ENCODE measurements around the gene MRAP2.
"Not testable (repeated sequence)": the region's sequence is repeated elsewhere in the genome, so short reads cannot be mapped to it uniquely, and the experiment has no call there.

MRAP2 gene

DNA sequence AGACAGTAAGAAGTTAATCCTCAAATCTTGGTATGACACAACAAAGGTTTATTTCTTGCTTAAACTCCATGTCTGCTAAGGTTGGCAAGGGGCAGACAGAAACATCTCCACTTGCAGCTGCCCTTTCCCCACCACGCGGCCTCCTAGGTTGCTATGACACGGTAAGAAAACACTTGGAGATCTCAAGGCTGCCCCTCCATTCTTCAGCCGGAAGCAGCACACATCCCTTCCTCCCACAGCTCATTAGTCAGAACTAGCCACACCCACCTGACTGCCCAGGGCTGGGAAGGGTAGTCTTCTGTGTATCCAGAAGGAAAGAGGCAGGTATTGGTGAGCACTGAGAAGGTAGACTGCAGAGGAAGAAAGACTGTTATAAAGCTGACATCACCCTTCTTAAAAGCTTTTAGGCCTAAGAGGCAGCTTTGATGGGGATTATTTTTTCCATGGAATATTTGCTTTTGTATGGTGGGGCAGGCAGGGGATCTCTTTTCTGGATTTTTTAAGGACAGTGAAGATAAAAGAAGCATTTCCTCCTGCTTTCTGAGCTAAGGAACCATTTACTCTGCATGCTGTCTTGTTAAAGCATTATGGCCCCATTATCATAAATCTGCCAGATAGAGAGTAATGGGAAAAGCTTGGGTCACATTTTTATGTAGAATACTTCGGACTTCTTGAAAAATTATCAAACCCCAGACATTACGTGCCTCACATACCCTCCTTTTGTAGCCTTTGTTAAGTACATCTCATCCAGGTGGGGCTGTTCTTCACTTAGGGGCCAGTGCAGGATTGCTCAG, 41.6 kb downstream of the MRAP2 start:
- no peak for DNase-seq (ENCODE audit: low read depth in 2 of 3, low spot score in 1 of 3)

GRCh38 chr6:84077645-84078044, 44.1 kb downstream of the MRAP2 start:
- DNase-seq (ENCODE audit: low read depth in 2 of 3, low spot score in 1 of 3) = no peak

DNA sequence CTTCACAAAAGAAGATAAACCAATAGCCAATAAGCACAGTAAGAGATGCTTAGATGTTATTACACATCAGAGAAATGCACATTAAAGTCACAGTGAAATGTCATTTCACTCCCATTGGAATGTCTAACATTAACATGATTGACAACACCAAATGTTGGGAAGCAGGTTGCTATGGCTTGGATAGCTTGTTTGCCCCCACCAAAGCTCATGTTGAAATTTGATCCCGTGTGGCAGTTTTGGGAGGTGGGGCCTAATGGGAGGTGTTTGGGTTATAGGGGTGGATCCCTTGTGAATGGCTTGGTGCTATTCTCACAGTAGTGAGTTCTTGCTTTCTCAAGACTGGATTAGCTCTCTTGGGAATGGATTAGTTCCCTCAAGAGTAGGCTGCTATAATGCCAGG, 44.8 kb downstream of the MRAP2 start:
- no peak for DNase-seq (ENCODE audit: low read depth in 2 of 3, low spot score in 1 of 3)

DNA sequence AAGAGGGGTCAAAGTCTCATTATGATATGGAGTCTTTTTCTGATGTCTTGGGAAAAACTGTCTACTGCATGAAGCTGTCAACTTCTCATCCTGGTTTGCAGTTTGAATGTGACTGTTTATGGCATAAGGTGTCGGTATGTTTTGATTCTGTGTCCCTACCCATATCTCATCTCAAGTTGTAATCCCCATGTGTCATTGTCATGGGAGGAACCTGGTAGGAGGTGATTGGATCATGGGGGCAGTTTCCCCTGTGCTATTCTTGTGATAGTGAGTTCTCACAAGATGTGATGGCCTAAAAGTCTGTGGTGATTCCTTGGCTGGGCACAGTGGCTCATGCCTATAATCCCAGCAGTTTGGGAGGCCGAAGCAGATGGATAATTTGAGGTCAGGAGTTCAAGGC, 47.6 kb downstream of the MRAP2 start:
- DNase-seq (ENCODE audit: low read depth in 2 of 3, low spot score in 1 of 3) = no peak

DNA sequence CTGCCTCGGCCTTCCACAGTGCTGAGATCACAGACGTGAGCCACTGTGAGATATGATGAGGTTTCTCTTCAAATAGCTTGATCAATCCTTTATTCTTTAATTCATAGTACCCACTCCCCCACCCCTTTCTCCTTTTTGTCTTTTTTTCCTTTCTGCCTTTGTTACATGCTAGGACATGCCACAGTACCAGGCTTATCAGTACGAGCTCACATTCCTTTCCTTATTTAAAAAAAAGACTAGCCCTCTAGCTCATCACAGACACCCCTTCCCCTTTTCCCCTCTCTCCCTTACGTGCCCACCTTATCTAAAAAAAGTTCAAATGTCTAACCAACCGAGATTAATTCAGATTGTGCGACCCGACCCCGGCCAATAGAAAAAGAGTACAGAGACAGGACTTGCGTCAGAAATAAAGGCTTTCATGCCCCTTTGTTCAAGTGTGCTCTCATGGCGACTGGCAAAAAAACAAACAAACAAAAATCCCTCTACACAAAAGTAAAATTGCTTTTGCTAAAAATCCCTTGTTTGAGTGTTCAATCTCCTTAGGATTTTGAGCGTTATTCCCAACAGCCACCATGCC, 49.2 kb downstream of the MRAP2 start:
- no peak for DNase-seq (ENCODE audit: low read depth in 2 of 3, low spot score in 1 of 3)

- not testable (repeated sequence) for DNase-seq (ENCODE audit: low read depth in 2 of 3, low spot score in 1 of 3)
Observed at GRCh38 chr6:84084705-84085104, 51.1 kb downstream of the MRAP2 start.

DNA sequence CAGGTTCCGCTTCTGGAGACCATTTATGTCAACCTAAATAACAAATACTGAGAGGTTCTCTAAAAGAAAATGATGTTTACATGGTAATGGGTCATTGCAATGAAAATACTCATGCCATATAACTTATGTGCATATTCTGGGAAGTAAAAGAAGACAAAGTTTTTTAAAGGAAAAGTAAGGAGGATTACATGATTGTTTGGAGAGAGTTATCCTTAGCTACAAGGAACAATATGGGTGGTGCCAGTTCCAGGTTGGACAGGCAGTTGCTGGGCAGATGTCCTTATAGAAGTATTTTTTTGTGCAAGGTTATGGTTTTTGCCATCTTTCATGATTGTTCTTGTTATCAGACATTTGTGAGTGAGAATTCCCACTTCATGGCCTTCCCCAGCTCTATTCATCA, 52.5 kb downstream of the MRAP2 start:
- DNase-seq (ENCODE audit: low read depth in 2 of 3, low spot score in 1 of 3) = no peak

DNA sequence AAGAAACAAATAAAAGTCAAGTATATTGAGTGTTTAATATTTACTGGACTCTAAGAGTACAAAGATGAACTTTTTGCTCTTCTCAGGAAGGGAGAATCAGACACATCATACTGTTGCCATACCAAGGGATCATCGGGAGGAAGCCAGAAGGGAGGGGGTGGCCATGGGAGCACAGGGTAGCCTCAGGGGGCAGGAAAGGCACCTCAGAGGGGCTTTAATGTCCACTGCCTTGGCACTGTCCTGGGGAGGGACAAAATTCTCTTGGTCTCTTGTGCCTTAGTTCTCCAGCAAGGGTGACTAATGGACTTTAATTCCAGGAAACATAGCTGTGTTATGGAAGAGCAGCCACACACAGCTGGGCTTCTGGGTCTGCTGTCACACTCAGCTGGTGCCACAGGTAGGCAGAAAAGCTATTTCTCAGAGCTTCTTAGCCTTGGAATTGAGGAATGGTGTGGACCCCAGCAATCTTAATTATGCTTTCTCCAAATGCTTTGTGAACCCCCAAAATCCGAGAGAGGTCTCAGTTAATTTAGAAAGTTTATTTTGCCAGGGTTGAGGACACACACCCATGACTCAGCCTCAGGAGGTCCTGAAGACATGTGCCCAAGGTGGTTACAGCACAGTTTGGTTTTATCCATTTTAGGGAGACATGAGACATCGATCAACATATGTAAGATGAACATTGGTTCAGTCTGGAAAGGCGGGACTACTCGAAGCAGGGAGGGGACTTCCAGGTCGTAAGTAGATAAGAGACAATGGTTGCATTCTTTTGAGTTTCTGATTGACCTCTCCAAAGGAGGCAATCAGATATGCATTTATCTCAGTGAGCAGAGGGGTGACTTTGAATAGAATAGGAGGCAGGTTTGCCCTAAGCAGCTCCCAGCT, 53.2 kb downstream of the MRAP2 start:
- DNase-seq (ENCODE audit: low read depth in 2 of 3, low spot score in 1 of 3) = no peak

DNA sequence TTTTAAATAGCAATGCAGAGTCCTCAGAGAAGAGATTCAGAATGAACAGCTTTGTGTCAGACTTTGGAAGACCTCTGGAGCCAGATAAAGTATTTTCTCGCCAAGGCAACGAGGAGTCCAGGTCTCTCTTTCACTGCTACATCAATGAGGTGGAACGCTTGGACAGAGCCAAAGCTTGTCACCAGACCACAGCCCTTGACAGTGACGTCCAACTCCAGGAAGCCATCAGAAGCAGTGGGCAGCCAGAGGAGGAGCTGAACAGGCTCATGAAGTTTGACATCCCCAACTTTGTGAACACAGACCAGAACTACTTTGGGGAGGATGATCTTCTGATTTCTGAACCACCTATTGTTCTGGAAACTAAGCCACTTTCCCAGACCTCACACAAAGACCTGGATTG, 55.5 kb downstream of the MRAP2 start:
- DNase-seq (ENCODE audit: low read depth in 2 of 3, low spot score in 1 of 3) = no peak

- DNase-seq (ENCODE audit: low read depth in 2 of 3, low spot score in 1 of 3) = no peak
Observed at GRCh38 chr6:84089552-84089951, 56.0 kb downstream of the MRAP2 start.

DNA sequence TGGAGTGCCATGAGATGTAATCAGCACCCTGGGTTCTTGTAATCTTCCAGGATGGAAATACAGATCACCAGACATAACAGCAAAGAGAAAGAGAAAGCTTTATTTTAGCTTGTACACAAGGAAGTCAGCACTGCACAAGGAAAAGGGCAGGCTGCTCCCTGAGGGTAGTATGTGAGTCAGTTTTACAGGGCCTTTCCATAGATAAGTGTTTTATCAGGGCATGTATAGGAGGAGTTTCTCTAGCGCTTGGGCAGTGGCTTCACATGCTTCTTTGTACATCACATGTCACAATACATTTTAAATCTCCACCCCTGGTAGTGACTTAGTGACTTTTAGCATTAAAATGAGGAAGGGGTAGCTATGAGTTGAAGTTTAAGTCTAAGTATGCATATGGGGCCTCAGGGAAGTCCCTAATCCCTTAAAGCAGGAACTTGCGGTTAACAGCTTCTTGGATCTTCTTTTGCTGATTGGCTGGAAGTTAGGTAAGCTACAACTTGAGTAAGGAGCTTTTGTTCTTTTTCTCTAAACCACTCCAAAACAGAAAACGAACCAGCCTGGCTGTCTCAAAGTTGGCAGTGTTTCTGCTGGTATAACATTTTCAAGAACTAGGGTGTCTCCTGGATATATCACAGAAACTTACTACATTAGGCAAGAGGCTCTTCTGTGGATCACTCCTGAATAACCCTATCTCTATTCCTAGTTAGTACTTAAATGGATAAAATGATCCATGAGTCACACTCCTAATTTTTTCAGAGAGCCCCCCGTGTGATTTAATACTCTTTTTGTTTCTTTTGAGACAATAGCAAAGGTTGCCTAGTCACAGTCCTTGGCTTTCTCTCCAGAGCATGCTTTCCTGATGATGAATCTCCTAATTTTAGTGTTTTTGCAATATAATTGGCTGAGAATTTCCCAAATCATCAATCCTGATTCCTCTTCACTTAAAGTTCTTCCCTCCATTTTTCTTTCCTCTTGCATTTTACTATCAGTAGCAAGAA, 60.2 kb downstream of the MRAP2 start:
- no peak for DNase-seq (ENCODE audit: low read depth in 2 of 3, low spot score in 1 of 3)

GRCh38 chr6:84095156-84095555, 61.6 kb downstream of the MRAP2 start:
- no peak for DNase-seq (ENCODE audit: low read depth in 2 of 3, low spot score in 1 of 3)

- no peak for DNase-seq (ENCODE audit: low read depth in 2 of 3, low spot score in 1 of 3)
Observed at GRCh38 chr6:84103029-84103428, 69.5 kb downstream of the MRAP2 start.

DNA sequence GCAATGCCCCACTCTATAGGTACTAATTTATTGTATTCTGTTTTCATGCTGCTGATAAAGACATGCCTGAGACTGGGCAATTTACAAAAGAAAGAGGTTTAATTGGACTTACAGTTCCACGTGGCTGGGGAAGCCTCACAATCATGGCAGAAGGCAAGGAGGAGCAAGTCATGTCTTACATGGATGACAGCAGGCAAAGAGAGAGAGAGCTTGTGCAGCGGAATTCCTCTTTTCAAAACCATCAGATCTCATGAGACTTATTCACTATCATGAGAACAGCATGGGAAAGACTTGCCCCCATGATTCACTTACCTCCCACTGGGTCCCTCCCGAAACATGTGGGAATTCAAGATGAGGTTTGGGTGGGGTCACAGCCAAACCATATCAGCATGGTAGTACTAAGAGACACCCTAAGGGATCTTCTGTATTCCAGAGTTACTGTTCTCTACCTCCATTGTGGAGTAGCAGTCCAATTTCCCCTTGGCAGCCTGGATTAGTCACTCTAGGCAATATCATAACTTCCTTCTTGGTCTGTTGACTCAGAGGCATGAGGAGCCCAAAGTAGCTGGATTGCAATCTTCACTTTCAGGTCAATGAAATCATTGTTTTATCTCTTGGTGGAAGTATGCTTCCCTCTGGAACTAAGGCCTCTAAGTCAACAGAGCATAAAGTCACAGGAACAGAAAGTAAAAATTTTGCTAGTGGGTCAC, 71.8 kb downstream of the MRAP2 start:
- DNase-seq (ENCODE audit: low read depth in 2 of 3, low spot score in 1 of 3) = not testable (repeated sequence)

- no peak for DNase-seq (ENCODE audit: low read depth in 2 of 3, low spot score in 1 of 3)
Observed at GRCh38 chr6:84107495-84107894, 73.9 kb downstream of the MRAP2 start.

- not testable (repeated sequence) for DNase-seq (ENCODE audit: low read depth in 2 of 3, low spot score in 1 of 3)
Observed at GRCh38 chr6:84111351-84111750, 77.8 kb downstream of the MRAP2 start.

- DNase-seq (ENCODE audit: low read depth in 2 of 3, low spot score in 1 of 3) = not testable (repeated sequence)
Observed at GRCh38 chr6:84114933-84115594, 81.5 kb downstream of the MRAP2 start.

DNA sequence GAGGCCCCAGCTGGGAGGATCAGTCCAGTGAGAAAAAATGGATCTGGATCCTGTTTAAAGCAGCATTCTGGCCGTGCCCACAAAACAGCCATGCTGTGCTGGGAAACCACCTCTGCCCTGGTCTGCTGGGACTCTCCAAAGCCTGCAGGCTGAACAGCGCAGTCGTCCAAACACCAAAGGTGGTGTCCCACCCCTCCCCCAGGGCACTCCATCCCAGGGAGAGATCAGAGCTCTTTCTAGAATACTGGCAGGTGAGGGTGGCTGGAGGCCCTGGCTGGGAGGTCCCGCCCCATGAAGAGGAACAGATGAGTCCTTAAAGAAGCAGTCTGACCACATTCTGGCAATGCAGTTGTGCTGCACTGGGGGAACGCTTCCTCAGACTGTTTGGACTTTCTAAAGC, 84.6 kb downstream of the MRAP2 start:
- DNase-seq (ENCODE audit: low read depth in 2 of 3, low spot score in 1 of 3) = no peak

GRCh38 chr6:84119277-84119676, 85.7 kb downstream of the MRAP2 start:
- no peak for DNase-seq (ENCODE audit: low read depth in 2 of 3, low spot score in 1 of 3)

DNA sequence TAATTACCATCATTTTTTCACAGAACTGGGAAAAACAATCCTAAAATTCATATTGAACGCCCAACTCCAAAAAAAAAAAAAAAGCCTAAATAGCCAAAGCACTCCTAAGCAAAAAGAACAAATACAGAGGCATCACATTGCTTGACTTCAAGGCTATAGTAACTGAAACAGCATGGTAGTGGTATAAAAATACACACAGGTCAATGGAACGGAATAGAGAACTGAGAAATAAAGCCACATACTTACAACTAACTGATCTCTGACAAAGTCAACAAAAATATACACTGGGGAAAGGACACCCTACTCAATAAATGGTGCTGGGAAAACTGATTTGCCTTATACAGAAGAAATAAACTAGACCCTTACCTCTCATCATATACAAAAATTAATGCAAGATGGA, 89.6 kb downstream of the MRAP2 start:
- no peak for DNase-seq (ENCODE audit: low read depth in 2 of 3, low spot score in 1 of 3)

Measured in stimulated activated CD4-positive, alpha-beta T cell treated with anti-CD3 and anti-CD28 coated beads, Interleukin-12 subunit alpha, Interleukin-12 subunit beta, amount 100 ng/mL, for 48 hours (primary cell).